SU-DHL-6 (cell line): ENCODE results near the gene HYCC2.
"Not testable (repeated sequence)": the region's sequence is repeated elsewhere in the genome, so short reads cannot be mapped to it uniquely, and the experiment has no call there.

Experiments
- H2AFZ ChIP-seq: fragments of 200-600 bp; sonication (generic); 2 replicates; pipeline ENCODE4 v1.6.1; 2014; ENCODE audit warnings: low read depth, mild to moderate bottlenecking, moderate library complexity, mixed read lengths, antibody characterized with exemption, low read length; ENCODE audit not compliant: severe bottlenecking
- H3F3A ChIP-seq: fragments of 200-600 bp; shearing (Covaris generic); 2 replicates; pipeline ENCODE4 v1.6.0; 2016; ENCODE audit warnings: antibody characterized with exemption, mild to moderate bottlenecking; ENCODE audit not compliant: insufficient read depth
- H3K27ac ChIP-seq: fragments of 200-600 bp; sonication (generic); 2 replicates; pipeline ENCODE4 v1.5.1; 2016; ENCODE audit warnings: low read depth, mild to moderate bottlenecking, low read length, moderate library complexity, mixed read lengths
- H3K27me3 ChIP-seq: fragments of 200-600 bp; sonication (generic), shearing (Covaris generic); 2 replicates; pipeline ENCODE4 v1.6.0; 2014; ENCODE audit warnings: mild to moderate bottlenecking, low read length
- H3K36me3 ChIP-seq: fragments of 200-600 bp; sonication (generic); 2 replicates; pipeline ENCODE4 v1.6.1; 2014; ENCODE audit warnings: mild to moderate bottlenecking, low read length, mixed read lengths
- H3K4me2 ChIP-seq: fragments of 300-600, 200-600 bp; shearing (Covaris generic), sonication (generic); 2 replicates; pipeline ENCODE4 v1.6.0; 2014; ENCODE audit warnings: low read length, low read depth, mild to moderate bottlenecking; ENCODE audit not compliant: poor library complexity, severe bottlenecking
- H3K4me3 ChIP-seq: fragments of 200-600 bp; sonication (generic); 2 replicates; pipeline ENCODE4 v1.5.1; 2014; ENCODE audit warnings: antibody characterized with exemption, low read length, mild to moderate bottlenecking, mixed read lengths; ENCODE audit not compliant: insufficient read depth, poor library complexity, severe bottlenecking
- H3K79me2 ChIP-seq: fragments of 200-600 bp; sonication (generic); 2 replicates; pipeline ENCODE4 v1.6.1; 2014; ENCODE audit warnings: mild to moderate bottlenecking, low read length, moderate library complexity; ENCODE audit not compliant: insufficient read depth
- H3K9ac ChIP-seq: fragments of 200-600 bp; sonication (generic); 2 replicates; pipeline ENCODE4 v1.7.0; 2014; ENCODE audit warnings: mild to moderate bottlenecking, low read length
- H3K9me2 ChIP-seq: fragments of 200-600 bp; sonication (generic); replicated peaks from 2 replicates; pipeline ENCODE4 v1.6.1; 2014; ENCODE audit warnings: low read length; ENCODE audit not compliant: insufficient read depth
- H3K9me3 ChIP-seq: fragments of 200-600 bp; sonication (generic); 2 replicates; pipeline ENCODE4 v1.6.1; 2014; ENCODE audit warnings: low read length, mixed read lengths; ENCODE audit not compliant: insufficient read depth
- H4K20me1 ChIP-seq: fragments of 200-600 bp; sonication (generic); 2 replicates; pipeline ENCODE4 v1.6.1; 2014; ENCODE audit warnings: low read depth, mild to moderate bottlenecking, antibody characterized with exemption, low read length, moderate library complexity, mixed read lengths
- EZH2phosphoT487 ChIP-seq: fragments of 200-600 bp; sonication (generic), shearing (Covaris generic); conservative IDR thresholded peaks from 2 replicates; pipeline ENCODE4 v1.6.1; 2018; ENCODE audit warnings: mild to moderate bottlenecking, antibody characterized with exemption, low read length, moderate library complexity, mixed read lengths
- TF ChIP-seq, protein P1 (sequence below): fragments of 200-600 bp; sonication (generic); IDR thresholded peaks from one replicate; pipeline ENCODE4 v1.5.1; 2017; ENCODE audit warnings: antibody characterized with exemption, mild to moderate bottlenecking, low read length, moderate library complexity; ENCODE audit not compliant: insufficient read depth, poor library complexity, severe bottlenecking

HYCC2 gene

DNA sequence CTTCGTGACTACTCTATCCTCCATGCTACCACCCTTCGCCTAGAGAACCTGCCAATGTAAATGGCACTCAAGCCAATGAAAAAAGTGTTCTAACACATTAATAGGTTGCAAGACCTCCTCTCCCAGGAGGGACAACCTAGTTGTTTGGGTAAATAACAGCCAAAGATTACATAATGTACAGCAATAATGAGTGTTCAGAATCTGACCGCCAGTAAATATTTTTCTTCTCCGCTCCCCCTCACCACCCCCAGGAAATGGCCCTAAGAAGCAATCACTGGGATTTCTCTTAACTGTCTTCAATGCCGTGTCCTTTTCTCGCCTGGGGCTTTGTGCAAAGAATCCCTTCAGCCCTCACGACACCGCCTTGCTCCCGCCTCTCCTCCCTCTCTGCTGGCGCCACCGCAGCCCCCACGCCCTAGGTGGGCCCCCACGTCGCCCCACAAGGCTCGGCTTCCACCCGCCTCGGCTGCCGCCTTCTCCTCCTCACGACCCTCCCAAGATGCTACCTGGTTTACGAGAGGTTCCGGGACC is 458 bp downstream of the HYCC2 start:
- Histone ChIP-seq H3K36me3 (0 out of 2 replicates have a peak, but pooled peaks cover 5% of the 10 kb centered on the region), H3K9ac (peak overlapping the region; percentile 69), H3K4me2 (peak overlapping the region; percentile 88), H3K9me2 (no peaks in the 10 kb centered on the region), H3K27me3 (no peaks in the 10 kb centered on the region), H3K79me2 (peaks cover 79% of the 10 kb centered on the region), H2AFZ (peak overlapping the region; percentile 81), H3K4me3 (peak overlapping the region; percentile 86), H3K9me3 (no peaks in the 10 kb centered on the region), H3F3A (peaks cover 2% of the 10 kb centered on the region; the same call in 1 of the 2 replicates), H4K20me1 (no peaks in the 10 kb centered on the region), H3K27ac (peak overlapping the region; percentile 72)
- TF ChIP-seq, protein P1, sequence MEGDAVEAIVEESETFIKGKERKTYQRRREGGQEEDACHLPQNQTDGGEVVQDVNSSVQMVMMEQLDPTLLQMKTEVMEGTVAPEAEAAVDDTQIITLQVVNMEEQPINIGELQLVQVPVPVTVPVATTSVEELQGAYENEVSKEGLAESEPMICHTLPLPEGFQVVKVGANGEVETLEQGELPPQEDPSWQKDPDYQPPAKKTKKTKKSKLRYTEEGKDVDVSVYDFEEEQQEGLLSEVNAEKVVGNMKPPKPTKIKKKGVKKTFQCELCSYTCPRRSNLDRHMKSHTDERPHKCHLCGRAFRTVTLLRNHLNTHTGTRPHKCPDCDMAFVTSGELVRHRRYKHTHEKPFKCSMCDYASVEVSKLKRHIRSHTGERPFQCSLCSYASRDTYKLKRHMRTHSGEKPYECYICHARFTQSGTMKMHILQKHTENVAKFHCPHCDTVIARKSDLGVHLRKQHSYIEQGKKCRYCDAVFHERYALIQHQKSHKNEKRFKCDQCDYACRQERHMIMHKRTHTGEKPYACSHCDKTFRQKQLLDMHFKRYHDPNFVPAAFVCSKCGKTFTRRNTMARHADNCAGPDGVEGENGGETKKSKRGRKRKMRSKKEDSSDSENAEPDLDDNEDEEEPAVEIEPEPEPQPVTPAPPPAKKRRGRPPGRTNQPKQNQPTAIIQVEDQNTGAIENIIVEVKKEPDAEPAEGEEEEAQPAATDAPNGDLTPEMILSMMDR, result no peak
- no peak for TF ChIP-seq EZH2phosphoT487

DNA sequence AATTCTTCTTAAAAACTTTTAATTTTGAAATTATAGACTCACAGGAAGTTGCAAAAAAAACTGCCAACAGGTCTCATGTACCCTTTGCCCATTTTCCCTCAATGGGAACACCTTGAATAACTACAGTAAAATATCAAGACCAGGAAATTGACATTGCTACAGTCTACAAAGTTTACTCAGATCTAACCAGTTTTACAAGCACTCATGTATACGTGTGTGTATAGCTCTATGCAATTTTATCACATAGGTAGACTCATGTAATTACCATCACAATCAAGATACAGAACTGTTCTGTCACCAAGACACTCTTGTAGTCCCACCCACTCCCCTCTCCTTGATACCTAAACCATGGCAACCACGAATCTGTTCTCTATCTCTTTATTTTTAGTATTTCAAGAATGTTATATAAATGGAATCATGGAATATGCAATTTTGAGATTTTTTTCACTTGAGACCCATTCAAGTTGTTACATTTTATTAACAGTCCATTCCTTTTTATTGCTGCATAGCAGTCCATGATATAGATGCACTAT is 6.6 kb downstream of the HYCC2 start:
- Histone ChIP-seq H3K27me3 (no peaks in the 10 kb centered on the region), H2AFZ (no peak overlapping the region), H3K9ac (no peak overlapping the region), H4K20me1 (0 out of 2 replicates have a peak, but pooled peaks cover 5% of the 10 kb centered on the region), H3F3A (no peaks in the 10 kb centered on the region; the same call in none of the 2 replicates), H3K4me3 (no peak overlapping the region), H3K9me3 (no peaks in the 10 kb centered on the region), H3K27ac (no peak overlapping the region), H3K79me2 (peaks cover 85% of the 10 kb centered on the region), H3K9me2 (no peaks in the 10 kb centered on the region), H3K4me2 (no peak overlapping the region), H3K36me3 (0 out of 2 replicates have a peak, but pooled peaks cover 5% of the 10 kb centered on the region)
- TF ChIP-seq, protein P1, result no peak
- TF ChIP-seq EZH2phosphoT487, result no peak

DNA sequence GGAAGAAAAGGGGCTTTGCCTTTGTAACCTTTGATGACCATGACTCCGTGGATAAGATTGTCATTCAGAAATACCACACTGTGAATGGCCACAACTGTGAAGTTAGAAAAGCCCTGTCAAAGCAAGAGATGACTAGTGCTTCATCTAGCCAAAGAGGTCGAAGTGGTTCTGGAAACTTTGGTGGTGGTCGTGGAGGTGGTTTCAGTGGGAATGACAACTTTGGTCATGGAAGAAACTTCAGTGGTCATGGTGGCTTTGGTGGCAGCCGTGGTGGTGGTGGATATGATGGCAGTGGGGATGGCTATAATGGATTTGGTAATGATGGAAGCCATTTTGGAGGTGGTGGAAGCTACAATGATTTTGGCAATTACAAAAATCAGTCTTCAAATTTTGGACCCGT is 8.0 kb downstream of the HYCC2 start:
- H3K27me3 ChIP-seq, H3K27ac ChIP-seq, H3K4me3 ChIP-seq, H3K9me2 ChIP-seq, H2AFZ ChIP-seq, H3K9ac ChIP-seq, H3F3A ChIP-seq, H3K9me3 ChIP-seq, H3K4me2 ChIP-seq, H4K20me1 ChIP-seq, H3K36me3 ChIP-seq: not testable (repeated sequence)
- H3K79me2 ChIP-seq, result peaks cover 85% of the 10 kb centered on the region

DNA sequence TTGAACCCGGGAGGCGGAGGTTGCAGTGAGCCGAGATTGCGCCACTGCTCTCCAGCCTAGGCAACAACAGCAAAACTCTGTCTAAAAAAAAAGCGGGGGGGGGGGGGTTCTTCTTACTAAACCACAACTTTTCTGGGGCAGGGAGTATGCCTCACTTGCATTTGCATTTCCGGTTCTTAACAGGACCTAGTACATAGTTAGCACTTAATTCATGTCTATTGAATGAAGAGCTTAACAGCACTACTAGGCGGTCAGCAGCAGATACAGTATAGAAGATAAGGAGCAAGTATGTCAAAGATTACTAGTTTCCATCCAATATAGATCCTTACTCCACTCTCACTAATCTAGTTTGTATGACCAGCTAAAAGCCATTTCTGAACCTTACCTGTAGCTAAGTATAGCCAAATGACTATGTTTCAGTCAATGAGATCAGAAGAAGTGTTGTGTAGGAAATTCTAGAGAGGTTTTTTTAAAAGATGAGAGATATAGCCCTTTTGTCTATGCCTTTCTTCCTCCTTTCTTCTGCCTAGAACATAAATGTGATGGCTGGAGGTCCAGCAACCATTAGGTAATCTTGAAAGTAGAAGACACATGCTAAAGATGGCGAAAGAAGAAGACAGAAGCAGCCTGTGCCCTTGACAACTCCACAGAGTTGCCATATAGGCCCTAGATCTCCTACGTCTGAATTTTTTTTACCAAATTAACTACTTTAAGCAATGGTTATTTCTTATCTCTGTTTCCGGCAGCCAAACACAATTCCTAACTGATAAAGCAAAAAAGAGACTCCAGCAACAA is 11.3 kb downstream of the HYCC2 start:
- H2AFZ ChIP-seq, result no peak overlapping the region
- H4K20me1 ChIP-seq, result peaks cover 5% of the 10 kb centered on the region; the same call in 1 of the 2 replicates
- TF ChIP-seq EZH2phosphoT487, result no peak
- TF ChIP-seq, protein P1, result no peak
- H3K9ac ChIP-seq, result no peak overlapping the region
- no peak overlapping the region for H3K4me3 ChIP-seq
- H3K36me3 ChIP-seq, result no peaks in the 10 kb centered on the region
- no peak overlapping the region; the same call in 1 of the 2 replicates for H3K27ac ChIP-seq
- H3K27me3 ChIP-seq, result no peaks in the 10 kb centered on the region
- H3K9me3 ChIP-seq, result no peaks in the 10 kb centered on the region
- H3F3A ChIP-seq, result no peaks in the 10 kb centered on the region
- no peak overlapping the region for H3K4me2 ChIP-seq
- H3K79me2 ChIP-seq, result peaks cover 83% of the 10 kb centered on the region
- no peaks in the 10 kb centered on the region for H3K9me2 ChIP-seq
